GM21786 (cell line): ENCODE results near the gene NXN.
"Not testable (repeated sequence)": the region's sequence is repeated elsewhere in the genome, so short reads cannot be mapped to it uniquely, and the experiment has no call there.

Experiments used
- ATAC-seq: cut with Tn5 transposase; IDR thresholded peaks from one replicate; pipeline ENCODE4 v1.9.1; 2021; ENCODE audit not compliant: unreplicated experiment

Gene NXN

DNA sequence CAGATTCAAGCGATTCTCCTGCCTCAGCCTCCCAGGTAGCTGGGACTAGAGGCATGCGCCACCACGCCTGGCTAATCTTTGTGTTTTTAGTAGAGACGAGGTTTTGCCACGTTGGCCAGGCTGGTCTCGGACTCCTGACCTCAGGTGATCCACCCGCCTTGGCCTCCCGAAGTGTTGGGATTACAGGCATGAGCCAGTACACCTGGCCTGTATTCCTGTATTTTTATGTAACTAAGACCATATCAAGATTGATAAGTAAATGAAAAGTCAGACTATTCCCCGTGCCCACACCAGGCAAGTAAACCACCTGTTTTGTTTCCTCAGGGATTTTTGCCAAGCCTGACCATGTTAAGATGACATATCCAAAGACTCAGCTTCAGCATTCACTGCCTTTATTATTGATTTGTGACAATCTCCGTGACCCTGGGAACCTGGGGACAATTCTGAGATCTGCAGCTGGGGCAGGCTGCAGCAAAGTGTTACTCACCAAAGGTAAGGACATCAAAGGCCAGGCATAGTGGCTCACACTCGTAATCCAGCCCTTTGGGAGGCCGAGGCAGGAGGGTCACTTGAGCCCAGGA, 191.8 kb downstream of the NXN start:
- ATAC-seq = no peak

- ATAC-seq = not testable (repeated sequence)
Measured at GRCh38 chr17:785901-786300, 193.7 kb downstream of the NXN start.

DNA sequence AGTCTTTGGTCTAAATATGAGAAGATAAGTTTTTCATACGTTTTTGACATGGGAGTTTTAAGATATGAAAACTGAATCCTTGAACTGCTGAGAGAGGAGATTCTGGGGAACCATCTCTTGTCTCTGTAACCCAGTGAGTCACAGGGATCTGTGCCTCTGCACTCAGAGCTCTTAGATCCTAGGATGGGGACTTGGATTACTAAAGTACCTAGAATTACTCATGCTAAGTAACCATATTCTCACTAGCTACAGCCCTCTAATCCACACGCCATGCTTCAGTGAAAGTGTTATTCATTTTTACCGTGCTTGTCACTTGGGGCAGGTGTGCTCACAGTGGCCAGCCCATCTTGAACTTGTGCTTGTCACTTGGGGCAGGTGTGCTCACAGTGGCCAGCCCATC, 195.4 kb downstream of the NXN start:
- no peak for ATAC-seq

- ATAC-seq = peak; percentile 84
Measured at GRCh38 chr17:781805-782731, 197.5 kb downstream of the NXN start, which contains the start of the genes GLOD4 and MRM3. TSS of gene GLOD4 (minus strand) at chr17:782280. CDS start at chr17:782255, 25 bp downstream. TSS of gene MRM3 (plus strand) at chr17:782353. CDS start at chr17:782379, 26 bp downstream.

GRCh38 chr17:778096-778495, 201.5 kb downstream of the NXN start:
- ATAC-seq = no peak

DNA sequence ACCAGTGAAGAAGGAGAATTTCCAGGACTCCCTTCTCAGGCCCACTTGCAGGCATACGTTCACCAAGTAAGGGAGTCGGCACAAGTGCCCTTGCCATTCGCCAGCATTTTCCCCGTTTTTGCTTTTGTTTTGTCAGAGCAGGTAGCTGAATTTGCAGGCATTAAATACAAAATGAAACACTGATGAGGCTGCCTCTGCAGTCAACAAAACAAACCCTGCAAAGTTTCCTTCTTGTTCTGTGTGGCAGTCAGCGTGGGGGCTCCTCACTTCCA, 205.3 kb downstream of the NXN start:
- ATAC-seq = no peak

DNA sequence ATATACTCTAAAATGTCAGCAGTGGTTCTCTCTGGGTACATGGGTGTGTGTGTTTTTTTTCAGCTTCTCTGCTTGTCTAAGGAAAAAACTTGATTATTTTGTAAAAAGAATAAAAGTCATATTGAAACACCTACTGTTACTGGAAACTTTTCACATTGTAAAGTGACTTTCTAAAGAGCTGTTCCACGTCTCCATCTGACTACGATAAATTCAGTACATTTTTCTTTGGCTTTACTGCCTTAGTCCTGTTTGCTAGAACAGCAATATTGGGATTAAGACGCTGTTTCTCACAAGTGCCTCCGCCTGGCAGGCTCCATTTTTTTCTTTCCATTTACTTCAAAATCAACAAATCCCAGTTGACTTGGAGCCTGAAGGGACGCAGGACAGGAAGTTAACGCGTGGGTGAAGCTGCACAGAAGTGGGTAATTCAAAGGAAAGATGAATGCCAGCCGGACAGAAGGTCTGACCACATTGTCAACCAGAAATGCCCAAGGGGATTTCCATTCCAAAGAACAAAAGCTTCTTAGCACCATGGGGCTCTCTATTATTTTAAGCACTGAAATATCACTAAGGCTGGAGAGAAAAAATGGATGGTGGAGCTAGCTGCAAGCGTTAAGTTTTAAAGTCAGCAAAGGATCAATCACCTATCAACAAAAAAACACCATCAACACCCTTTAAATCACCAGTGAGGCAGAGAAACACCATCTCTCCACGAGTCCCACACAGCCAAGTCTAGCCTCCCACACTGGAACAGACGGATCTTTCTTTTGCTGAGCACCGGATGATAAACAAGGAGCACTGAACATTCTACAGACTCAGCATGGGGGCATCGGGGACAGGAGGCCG, 205.9 kb downstream of the NXN start:
- ATAC-seq = no peak

- ATAC-seq = no peak
Measured at GRCh38 chr17:773016-773415, 206.6 kb downstream of the NXN start.

DNA sequence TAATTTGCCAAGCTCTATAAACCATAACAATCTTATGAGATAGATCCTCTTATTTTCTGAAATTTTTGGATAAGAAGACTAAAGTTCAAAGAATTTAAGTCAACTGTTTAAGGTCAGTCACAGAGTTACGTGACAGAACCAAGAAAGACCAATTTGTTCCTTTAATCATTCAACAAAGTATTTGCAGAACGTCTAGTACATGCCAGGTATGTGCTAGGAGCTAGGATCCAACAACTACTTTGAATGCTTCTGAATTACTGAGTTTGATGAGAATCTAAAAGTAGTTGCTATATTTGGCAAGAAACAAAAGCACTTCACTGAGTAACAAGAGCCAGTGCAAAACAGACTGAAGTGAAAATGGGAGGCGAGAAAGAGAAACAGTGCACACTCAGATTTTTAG, 212.5 kb downstream of the NXN start:
- no peak for ATAC-seq

DNA sequence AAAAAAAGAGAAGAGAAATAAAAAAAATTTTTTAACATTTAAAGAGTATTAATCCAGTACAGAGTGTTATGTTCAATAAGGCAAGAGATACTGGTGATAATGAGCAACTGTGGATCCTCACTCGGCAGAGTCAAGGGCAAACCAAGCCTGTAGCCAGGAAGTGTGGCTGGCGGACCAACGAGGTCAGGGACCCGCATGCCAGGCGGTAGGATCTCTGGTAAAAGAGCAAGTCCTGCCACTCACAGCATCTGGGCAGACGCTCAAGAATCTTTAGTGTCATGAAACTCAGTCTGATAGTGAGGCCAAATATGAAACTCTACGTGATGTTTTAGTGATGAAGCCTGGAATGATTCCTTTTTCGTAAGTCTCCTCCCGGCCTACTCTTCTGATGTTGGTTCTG, 219.2 kb downstream of the NXN start:
- ATAC-seq = no peak

- no peak for ATAC-seq
Measured at GRCh38 chr17:759964-760363, 219.6 kb downstream of the NXN start.

DNA sequence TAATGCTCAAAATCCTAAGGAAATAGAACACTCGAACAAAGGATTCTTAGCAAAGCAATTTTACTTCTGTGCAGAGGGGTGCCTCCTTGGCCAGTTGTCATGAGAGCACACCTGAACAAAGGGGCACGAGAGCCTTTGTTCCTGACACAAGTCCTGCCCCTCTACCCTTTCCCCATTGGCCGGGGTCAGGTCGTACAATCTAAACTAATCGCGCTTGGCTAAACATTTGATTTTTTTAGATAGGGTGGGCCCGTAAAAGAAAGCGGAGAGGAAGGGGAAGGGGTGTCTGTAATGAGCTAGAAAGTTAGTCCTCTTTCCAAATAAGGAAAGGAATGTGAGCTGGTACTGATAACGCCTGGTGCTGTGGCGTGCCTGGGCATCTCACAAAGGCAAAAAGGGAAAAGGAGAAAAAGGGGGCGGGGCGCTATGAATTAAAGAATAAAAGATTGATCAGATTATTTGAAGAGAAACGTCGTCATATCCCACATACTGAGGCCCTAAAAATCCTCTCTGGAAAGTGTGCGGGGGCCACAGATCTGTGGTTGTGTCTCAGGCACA, 223.5 kb downstream of the NXN start:
- not testable (repeated sequence) for ATAC-seq

GRCh38 chr17:755319-755961, 224.1 kb downstream of the NXN start:
- not testable (repeated sequence) for ATAC-seq

DNA sequence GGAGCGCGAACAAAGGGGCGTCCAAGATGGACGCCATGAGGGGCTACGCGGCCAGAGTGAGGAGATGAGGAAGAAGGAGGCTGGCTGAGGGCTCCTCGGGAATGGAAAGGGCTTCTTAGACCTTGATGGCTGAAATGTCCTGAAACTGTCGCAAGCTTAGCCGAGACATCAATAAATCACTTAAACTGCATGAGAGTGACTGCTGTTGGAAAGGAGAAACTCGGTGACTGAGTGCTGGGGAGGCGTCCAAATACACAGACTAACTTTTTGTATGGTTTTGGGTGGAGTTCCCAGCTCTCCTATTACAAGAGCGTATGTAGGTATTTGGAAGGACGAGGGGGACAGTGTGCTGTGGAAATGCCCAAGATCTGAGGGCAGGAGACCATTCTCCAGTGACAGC, 226.2 kb downstream of the NXN start:
- no peak for ATAC-seq

GRCh38 chr17:752620-753219, 226.9 kb downstream of the NXN start:
- ATAC-seq = no peak

DNA sequence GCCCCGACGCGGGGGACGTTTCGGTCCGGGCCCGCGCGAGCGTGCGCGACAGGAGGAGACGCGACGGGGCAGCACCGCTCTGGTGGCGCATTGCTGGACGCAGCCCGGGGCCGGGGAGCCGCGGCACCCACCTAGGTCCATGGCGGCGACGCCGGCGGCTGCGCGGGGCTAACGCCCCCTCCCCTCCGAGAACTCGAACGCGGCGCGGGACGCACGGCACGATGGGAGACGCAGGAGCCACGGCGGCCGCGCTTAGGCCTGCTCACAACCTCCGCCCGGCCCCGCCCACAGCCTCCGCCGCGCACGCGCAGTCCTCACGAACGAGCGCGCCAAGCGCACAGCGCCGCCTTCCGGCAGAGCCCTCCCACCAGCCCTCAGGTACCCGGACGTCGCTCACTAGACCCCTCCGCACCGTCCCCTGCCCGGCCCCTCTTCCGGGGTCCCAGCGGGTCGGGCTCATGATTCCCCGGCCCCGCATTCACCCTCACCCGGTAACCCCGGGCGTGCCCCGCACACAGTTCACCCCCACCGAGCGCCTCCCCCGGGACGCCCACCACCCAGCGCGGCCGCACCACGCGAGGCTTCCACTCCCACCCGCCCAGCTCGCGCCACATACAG, 227.5 kb downstream of the NXN start, which contains the start of gene GEMIN4:
Gene GEMIN4, minus strand, starts transcription at position 263 of the 618 bp plus-strand sequence. Its CDS starts 122 bp downstream, at position 141.
- peak; percentile 88 for ATAC-seq

- ATAC-seq = peak; percentile 17
Measured at GRCh38 chr17:751269-752001, 228.1 kb downstream of the NXN start.

DNA sequence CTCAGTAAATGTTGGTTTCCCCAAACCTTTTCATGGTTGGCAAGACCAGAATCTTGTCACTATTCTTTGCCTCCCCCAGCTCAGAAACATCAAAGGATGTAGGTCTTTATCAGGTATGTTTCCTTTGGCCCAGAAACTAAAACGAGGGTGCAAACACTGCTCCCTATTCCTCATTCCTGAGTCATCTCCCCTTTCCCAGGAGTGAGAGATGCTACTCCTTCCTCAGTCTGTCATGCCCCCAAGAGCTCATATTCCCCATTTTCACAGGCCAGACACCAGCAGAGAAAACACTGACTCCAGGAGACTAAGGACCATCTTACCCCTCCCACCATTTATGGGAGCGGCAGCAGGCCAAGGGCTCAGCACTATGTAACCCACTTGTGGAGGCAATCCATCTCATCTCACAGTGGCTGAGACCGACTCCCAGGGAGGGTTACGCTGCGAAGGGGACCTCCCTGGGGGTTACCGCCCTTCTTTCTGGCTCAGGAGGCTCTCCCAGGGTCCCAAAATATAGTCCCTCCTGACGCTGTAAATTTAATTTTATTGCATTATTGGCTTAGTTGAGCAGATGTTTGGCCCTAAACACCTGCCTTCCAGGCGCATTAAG, 229.0 kb downstream of the NXN start:
- no peak for ATAC-seq

DNA sequence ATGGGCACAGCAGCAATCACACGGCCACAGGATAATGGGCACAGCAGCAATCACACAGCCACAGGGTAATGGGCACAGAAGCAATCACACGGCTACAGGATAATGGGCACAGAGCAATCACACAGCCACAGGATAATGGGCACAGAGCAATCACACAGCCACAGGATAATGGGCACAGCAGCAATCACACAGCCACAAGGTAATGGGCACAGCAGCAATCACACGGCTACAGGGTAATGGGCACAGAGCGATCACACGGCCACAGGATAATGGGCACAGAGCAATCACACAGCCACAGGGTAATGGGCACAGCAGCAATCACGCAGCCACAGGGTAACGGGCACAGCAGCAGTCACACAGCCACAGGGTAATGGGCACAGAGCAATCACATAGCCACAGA, 230.2 kb downstream of the NXN start:
- not testable (repeated sequence) for ATAC-seq
